GM12878 (cell line): Measurements from ENCODE around the gene HHAT. TPM values are rescaled to one million over a fixed set of nuclear protein-coding genes. Genes with fewer than 3 reads are reported as not detected.

Experiments used
- ATAC-seq: fragments of 200-7000 bp; cut with Tn5 transposase; 3 replicates; pipeline ENCODE4 v1.9.1; 2020; ENCODE audit warnings: mild to moderate bottlenecking, moderate library complexity
- BruUV-seq: library from RNA; stranded (reverse); fragments of 400-500 nt; replicated peaks from 2 replicates; lab custom pipeline; 2021; lab: Mats Ljungman, UMichigan
- CTCF ChIA-PET: fragments of 300-600 bp; sonication (Branson Sonifier 250); formaldehyde crosslinking; extraction: SDS; loops from one replicate; lab custom pipeline; 2021; ENCODE audit warnings: inconsistent platforms; lab: Yijun Ruan, JAX
- POLR2A ChIA-PET: fragments of 350-600 bp; formaldehyde crosslinking; extraction: SDS; loops from one replicate; lab custom pipeline; 2021; ENCODE audit warnings: inconsistent platforms; lab: Charles Lee
- RAD21 ChIA-PET: fragments of 300-600 bp; sonication (Branson Sonifier 250); formaldehyde crosslinking; loops from one replicate; lab custom pipeline; 2023; ENCODE audit warnings: antibody characterized with exemption; ENCODE audit not compliant: unreplicated experiment; lab: Charles Lee
- SMC1A ChIA-PET: fragments of 300-600 bp; sonication (Branson Sonifier 250); formaldehyde crosslinking; loops from one replicate; lab custom pipeline; 2023; ENCODE audit not compliant: unreplicated experiment, uncharacterized antibody; lab: Charles Lee
- DNase-seq: peaks from one replicate; pipeline ENCODE4 v3.0.0-alpha.2; 2011; ENCODE audit warnings: low read depth, low spot score
- FAIRE-seq: peaks from 3 replicates; lab custom pipeline; 2011; peaks lifted over from hg19 to GRCh38; lab: Jason Lieb, UNC
- H2AFZ ChIP-seq: 2 replicates; pipeline ENCODE4 v1.6.0; 2011; ENCODE audit warnings: low read depth, low read length, control low read depth; ENCODE audit not compliant: control insufficient read depth
- H3K27ac ChIP-seq: 2 replicates; pipeline ENCODE4 v1.5.1; 2011; ENCODE audit warnings: control low read depth; ENCODE audit not compliant: control insufficient read depth, insufficient read depth
- H3K27me3 ChIP-seq, 2 experiments: replicated peaks in 1 of 2; 2 replicates each; pipeline versions ENCODE4 v1.6.0 to v1.6.1; 2011; ENCODE audit warnings: low read length in 1 of 2; ENCODE audit not compliant: control insufficient read depth in 2 of 2, insufficient read depth in 2 of 2
- H3K36me3 ChIP-seq, 2 experiments: 2 replicates each; pipeline ENCODE4 v1.5.1; 2011; ENCODE audit warnings: low read length in 1 of 2; ENCODE audit not compliant: control insufficient read depth in 2 of 2, insufficient read depth in 2 of 2
- H3K4me1 ChIP-seq: 2 replicates; pipeline ENCODE4 v1.6.1; 2011; ENCODE audit warnings: mild to moderate bottlenecking, low read length, moderate library complexity, mixed read lengths; ENCODE audit not compliant: control insufficient read depth, insufficient read depth
- H3K4me2 ChIP-seq: 2 replicates; pipeline ENCODE4 v1.6.0; 2011; ENCODE audit warnings: control low read depth; ENCODE audit not compliant: control insufficient read depth, insufficient read depth
- H3K4me3 ChIP-seq: fragments of 200-600 bp; sonication (generic); 2 replicates; pipeline ENCODE4 v1.5.1; 2016
- H3K79me2 ChIP-seq: 2 replicates; pipeline ENCODE4 v1.6.0; 2011; ENCODE audit warnings: low read length; ENCODE audit not compliant: control insufficient read depth, insufficient read depth
- H3K9ac ChIP-seq: 2 replicates; pipeline ENCODE4 v1.8.0; 2011; ENCODE audit warnings: low read length, control low read depth, mixed read lengths; ENCODE audit not compliant: control insufficient read depth, insufficient read depth
- H3K9me3 ChIP-seq: replicated peaks from 3 replicates; pipeline ENCODE4 v1.5.1; 2011; ENCODE audit warnings: mild to moderate bottlenecking, low read length; ENCODE audit not compliant: control insufficient read depth, insufficient read depth
- H4K20me1 ChIP-seq: 2 replicates; pipeline ENCODE4 v1.6.0; 2011; ENCODE audit not compliant: control insufficient read depth, insufficient read depth
- BCL11A ChIP-seq: IDR thresholded peaks from 2 replicates; pipeline ENCODE4 v1.6.1; 2011; ENCODE audit warnings: low read depth, low read length
- FOXM1 ChIP-seq: IDR thresholded peaks from 2 replicates; pipeline ENCODE4 v1.6.1; 2012; ENCODE audit warnings: low read depth, mild to moderate bottlenecking, inconsistent platforms, low read length, moderate library complexity
- HDGF ChIP-seq: fragments of 450-650 bp; IDR thresholded peaks from 2 replicates; pipeline ENCODE4 v1.6.1; 2016; ENCODE audit warnings: antibody characterized with exemption
- IRF4 ChIP-seq: IDR thresholded peaks from 2 replicates; pipeline ENCODE4 v1.6.1; 2011; ENCODE audit warnings: low read depth, low read length
- MTA3 ChIP-seq: IDR thresholded peaks from 2 replicates; pipeline ENCODE4 v1.6.1; 2012; ENCODE audit warnings: low read length, inconsistent platforms, borderline replicate concordance
- NR2F1 ChIP-seq: fragments of 450-650 bp; conservative IDR thresholded peaks from 2 replicates; pipeline ENCODE4 v1.6.1; 2017; ENCODE audit warnings: mild to moderate bottlenecking
- POLR2AphosphoS5 ChIP-seq: IDR thresholded peaks from 2 replicates; pipeline ENCODE4 v1.6.1; 2011; ENCODE audit warnings: mild to moderate bottlenecking, low read length, inconsistent platforms
- RCOR1 ChIP-seq: conservative IDR thresholded peaks from 2 replicates; pipeline ENCODE4 v1.6.1; 2012; ENCODE audit warnings: low read depth, low read length, improper control_type of control experiment
- ZBED1 ChIP-seq: IDR thresholded peaks from 2 replicates; pipeline ENCODE4 v1.6.1; 2016; ENCODE audit warnings: borderline replicate concordance
- WGBS: methylation state at CpG from one replicate; pipeline ENCODE4 v1.1.6; 2016; ENCODE audit warnings: low lambda C conversion rate; ENCODE audit not compliant: insufficient replicate concordance, insufficient coverage; ENCODE audit errors: missing lambda C conversion rate; 5-methylcytosine and 5-hydroxymethylcytosine counted together
- in situ Hi-C: fragments of 300-500 bp; cut with MboI; formaldehyde crosslinking; loops from 9 replicates; pipeline ENCODE4 v1.14.3; 2018; ENCODE audit warnings: mixed read lengths
- intact Hi-C: fragments of 100-400 bp; cut with micrococcal nuclease; formaldehyde crosslinking; loops from one replicate; pipeline ENCODE4 v1.14.2; 2022; ENCODE audit not compliant: unreplicated experiment
- polyA plus RNA-seq, 11 experiments: library from polyadenylated mRNA; depleted of rRNA in 4 of 11; unstranded in 6 of 11; stranded (reverse) in 5 of 11; fragments of >200 nt; fragmentation: Nextera tagmentation in 4 of 11; fragmentation: Illumina TruSeq in 1 of 11; extraction: Ambion mirVana in 4 of 11; extraction: Trizol in 1 of 11; gene quantifications; 1 replicate in 1 of 11; 2 replicates in 10 of 11; pipeline versions ENCODE4 v1.2.1 to v1.2.3, GENCODE V29; 2011 to 2016; ENCODE audit warnings: inconsistent platforms in 2 of 11, missing spikeins in 2 of 11, low read depth in 1 of 11
- total RNA-seq, 4 experiments: library from RNA; depleted of rRNA in 3 of 4; stranded (reverse); fragments of >200 nt in 3 of 4; fragmentation: Illumina TruSeq in 1 of 4; extraction: Trizol in 1 of 4; gene quantifications; 2 replicates each; pipeline versions ENCODE4 v1.2.1 to v1.2.3, GENCODE V29; 2013 to 2021
- TF ChIP-seq, protein P1 (sequence below): fragments of 450-650 bp; IDR thresholded peaks from 2 replicates; pipeline ENCODE4 v1.6.1; 2016; ENCODE audit warnings: mild to moderate bottlenecking, moderate library complexity, borderline replicate concordance
- TF ChIP-seq, protein P2 (sequence below): fragments of 450-650 bp; IDR thresholded peaks from 2 replicates; pipeline ENCODE4 v1.6.1; 2016; ENCODE audit warnings: mild to moderate bottlenecking
- TF ChIP-seq, protein P3 (sequence below): IDR thresholded peaks from 2 replicates; pipeline ENCODE4 v1.6.1; 2012; ENCODE audit warnings: improper control_type of control experiment, low read depth, low read length; ENCODE audit not compliant: insufficient replicate concordance

The HHAT gene
- total and polyA plus RNA-seq, 10 of the 15 experiments (the other 5 are each of a cell fraction or from before 2014, with no cell fraction given): 1.2 to 37.6 (median 2.6) TPM

DNA sequence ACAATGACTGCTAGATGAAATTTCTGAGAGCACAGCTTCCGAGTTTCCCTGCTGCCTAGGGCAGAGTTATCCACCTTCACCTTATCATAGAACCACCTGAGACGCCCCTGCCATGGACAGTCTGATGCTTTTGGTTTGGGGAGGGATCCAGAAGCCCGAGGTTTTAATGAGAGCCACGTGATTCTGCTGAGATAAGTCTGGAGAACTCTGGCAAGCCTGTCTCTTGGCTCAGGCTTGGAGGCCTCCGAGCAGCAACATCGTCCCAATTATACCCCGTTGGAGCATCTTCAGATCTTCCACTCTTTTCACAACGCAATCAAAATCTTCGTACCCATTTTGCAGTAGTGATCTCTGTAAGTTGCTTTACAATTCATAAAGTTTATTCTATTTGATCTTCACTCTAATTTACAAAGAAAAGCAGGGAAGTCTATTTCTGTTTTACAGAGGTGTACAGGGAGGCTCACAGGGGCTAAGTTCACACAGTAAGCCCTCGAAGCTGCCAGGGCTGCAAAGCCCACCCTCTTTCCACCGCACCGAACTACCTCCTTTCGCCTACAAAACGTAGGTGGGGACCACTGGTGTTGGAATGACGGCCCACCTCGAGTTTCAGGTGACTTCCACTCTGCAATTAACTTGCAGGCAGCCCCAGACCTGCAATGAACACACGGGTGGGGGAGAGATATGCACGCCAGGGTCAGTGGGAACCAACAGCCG lies 513 bp upstream of the HHAT start:
- Histone ChIP-seq H2AFZ (peak overlapping the region; percentile 88), H4K20me1 (no peaks in the 10 kb centered on the region), H3K4me2 (peak overlapping the region; percentile 94), H3K27me3 (no peaks in the 10 kb centered on the region), H3K9ac (peak overlapping the region; percentile 82), H3K4me3 (peak overlapping the region; percentile 77), H3K79me2 (no peaks in the 10 kb centered on the region), H3K27ac (peak overlapping the region; percentile 73), H3K4me1 (peaks cover 25% of the 10 kb centered on the region), H3K9me3 (no peaks in the 10 kb centered on the region; the same call in 2 of the 3 replicates), H3K36me3 (no peaks in the 10 kb centered on the region)
- 41% methylated on average over 19 of the region's 19 CpGs for WGBS
- TF ChIP-seq, protein P1, sequence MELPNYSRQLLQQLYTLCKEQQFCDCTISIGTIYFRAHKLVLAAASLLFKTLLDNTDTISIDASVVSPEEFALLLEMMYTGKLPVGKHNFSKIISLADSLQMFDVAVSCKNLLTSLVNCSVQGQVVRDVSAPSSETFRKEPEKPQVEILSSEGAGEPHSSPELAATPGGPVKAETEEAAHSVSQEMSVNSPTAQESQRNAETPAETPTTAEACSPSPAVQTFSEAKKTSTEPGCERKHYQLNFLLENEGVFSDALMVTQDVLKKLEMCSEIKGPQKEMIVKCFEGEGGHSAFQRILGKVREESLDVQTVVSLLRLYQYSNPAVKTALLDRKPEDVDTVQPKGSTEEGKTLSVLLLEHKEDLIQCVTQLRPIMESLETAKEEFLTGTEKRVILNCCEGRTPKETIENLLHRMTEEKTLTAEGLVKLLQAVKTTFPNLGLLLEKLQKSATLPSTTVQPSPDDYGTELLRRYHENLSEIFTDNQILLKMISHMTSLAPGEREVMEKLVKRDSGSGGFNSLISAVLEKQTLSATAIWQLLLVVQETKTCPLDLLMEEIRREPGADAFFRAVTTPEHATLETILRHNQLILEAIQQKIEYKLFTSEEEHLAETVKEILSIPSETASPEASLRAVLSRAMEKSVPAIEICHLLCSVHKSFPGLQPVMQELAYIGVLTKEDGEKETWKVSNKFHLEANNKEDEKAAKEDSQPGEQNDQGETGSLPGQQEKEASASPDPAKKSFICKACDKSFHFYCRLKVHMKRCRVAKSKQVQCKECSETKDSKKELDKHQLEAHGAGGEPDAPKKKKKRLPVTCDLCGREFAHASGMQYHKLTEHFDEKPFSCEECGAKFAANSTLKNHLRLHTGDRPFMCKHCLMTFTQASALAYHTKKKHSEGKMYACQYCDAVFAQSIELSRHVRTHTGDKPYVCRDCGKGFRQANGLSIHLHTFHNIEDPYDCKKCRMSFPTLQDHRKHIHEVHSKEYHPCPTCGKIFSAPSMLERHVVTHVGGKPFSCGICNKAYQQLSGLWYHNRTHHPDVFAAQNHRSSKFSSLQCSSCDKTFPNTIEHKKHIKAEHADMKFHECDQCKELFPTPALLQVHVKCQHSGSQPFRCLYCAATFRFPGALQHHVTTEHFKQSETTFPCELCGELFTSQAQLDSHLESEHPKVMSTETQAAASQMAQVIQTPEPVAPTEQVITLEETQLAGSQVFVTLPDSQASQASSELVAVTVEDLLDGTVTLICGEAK: 0 out of 2 replicates have a peak, but pooled peaks have one; percentile 37
- TF ChIP-seq POLR2AphosphoS5 (no peak), HDGF (0 out of 2 replicates have a peak, but pooled peaks have one; percentile 37), IRF4 (no peak), BCL11A (no peak), ZBED1 (no peak), MTA3 (no peak), RCOR1 (no peak), NR2F1 (no peak), FOXM1 (no peak)
- TF ChIP-seq, protein P2, sequence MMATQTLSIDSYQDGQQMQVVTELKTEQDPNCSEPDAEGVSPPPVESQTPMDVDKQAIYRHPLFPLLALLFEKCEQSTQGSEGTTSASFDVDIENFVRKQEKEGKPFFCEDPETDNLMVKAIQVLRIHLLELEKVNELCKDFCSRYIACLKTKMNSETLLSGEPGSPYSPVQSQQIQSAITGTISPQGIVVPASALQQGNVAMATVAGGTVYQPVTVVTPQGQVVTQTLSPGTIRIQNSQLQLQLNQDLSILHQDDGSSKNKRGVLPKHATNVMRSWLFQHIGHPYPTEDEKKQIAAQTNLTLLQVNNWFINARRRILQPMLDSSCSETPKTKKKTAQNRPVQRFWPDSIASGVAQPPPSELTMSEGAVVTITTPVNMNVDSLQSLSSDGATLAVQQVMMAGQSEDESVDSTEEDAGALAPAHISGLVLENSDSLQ: no peak
- TF ChIP-seq, protein P3, sequence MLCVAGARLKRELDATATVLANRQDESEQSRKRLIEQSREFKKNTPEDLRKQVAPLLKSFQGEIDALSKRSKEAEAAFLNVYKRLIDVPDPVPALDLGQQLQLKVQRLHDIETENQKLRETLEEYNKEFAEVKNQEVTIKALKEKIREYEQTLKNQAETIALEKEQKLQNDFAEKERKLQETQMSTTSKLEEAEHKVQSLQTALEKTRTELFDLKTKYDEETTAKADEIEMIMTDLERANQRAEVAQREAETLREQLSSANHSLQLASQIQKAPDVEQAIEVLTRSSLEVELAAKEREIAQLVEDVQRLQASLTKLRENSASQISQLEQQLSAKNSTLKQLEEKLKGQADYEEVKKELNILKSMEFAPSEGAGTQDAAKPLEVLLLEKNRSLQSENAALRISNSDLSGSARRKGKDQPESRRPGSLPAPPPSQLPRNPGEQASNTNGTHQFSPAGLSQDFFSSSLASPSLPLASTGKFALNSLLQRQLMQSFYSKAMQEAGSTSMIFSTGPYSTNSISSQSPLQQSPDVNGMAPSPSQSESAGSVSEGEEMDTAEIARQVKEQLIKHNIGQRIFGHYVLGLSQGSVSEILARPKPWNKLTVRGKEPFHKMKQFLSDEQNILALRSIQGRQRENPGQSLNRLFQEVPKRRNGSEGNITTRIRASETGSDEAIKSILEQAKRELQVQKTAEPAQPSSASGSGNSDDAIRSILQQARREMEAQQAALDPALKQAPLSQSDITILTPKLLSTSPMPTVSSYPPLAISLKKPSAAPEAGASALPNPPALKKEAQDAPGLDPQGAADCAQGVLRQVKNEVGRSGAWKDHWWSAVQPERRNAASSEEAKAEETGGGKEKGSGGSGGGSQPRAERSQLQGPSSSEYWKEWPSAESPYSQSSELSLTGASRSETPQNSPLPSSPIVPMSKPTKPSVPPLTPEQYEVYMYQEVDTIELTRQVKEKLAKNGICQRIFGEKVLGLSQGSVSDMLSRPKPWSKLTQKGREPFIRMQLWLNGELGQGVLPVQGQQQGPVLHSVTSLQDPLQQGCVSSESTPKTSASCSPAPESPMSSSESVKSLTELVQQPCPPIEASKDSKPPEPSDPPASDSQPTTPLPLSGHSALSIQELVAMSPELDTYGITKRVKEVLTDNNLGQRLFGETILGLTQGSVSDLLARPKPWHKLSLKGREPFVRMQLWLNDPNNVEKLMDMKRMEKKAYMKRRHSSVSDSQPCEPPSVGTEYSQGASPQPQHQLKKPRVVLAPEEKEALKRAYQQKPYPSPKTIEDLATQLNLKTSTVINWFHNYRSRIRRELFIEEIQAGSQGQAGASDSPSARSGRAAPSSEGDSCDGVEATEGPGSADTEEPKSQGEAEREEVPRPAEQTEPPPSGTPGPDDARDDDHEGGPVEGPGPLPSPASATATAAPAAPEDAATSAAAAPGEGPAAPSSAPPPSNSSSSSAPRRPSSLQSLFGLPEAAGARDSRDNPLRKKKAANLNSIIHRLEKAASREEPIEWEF: no peak
- ATAC-seq (peak; percentile 0; the same call in 2 of the 3 replicates), FAIRE-seq (no peak), DNase-seq (no peak)
- intact Hi-C loops: loop anchor here (2.0 kb wide), 1 partner anchor 73 kb away; no protein-coding TSS in a partner anchor
- ChIA-PET SMC1A (interaction anchor here (1.2 to 11.8 kb wide), 5 partner anchors 13 to 66 kb away, joined by 3 to 199 read pairs (median 4); no protein-coding TSS in a partner anchor), CTCF (interaction anchor here (1.1 to 7.0 kb wide), 5 partner anchors 14 to 806 kb away, joined by 3 to 28 read pairs (median 9); no protein-coding TSS in a partner anchor), RAD21 (interaction anchor here (2.4 to 7.8 kb wide), 3 partner anchors 15 to 72 kb away, joined by 5 to 82 read pairs (median 69); no protein-coding TSS in a partner anchor), POLR2A (interaction anchor here (1.0 to 3.1 kb wide), 4 partner anchors 11 to 68 kb away, joined by 3 to 17 read pairs (median 8); no protein-coding TSS in a partner anchor)
- BruUV-seq: no TSS peak
- in situ Hi-C loops: no loop called here
